ENCODE data around the gene KIF13A.

DNA sequence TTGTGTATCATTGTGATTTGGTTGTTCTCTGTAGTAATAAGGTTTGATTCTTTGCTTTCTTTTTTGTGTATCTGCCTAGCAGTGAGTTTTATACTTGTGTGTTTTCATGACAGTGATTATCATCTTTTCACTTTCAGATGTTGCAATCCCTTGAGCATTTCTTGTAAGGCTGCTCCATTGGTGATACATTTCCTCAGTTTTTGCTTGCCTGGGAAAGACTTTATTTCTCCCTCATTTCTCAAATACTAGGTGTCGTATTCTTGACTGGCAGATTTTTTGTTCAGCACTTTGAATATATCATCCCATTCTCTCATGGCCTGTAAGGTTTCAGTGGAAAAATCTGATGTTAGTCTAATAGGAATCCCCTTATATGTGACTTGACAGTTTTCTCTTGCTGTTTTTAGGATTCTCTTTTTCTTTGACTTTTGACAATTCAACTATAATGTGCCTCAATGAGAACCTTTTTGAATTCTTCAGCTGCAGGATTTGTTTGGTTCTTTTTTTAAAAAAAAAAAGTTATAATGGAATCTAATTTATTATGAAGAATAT, 249.7 kb downstream of the KIF13A start:
- no peak for TF ChIP-seq YY1 (IDR thresholded peaks at IDR 0.05)
- TF ChIP-seq, protein P1, sequence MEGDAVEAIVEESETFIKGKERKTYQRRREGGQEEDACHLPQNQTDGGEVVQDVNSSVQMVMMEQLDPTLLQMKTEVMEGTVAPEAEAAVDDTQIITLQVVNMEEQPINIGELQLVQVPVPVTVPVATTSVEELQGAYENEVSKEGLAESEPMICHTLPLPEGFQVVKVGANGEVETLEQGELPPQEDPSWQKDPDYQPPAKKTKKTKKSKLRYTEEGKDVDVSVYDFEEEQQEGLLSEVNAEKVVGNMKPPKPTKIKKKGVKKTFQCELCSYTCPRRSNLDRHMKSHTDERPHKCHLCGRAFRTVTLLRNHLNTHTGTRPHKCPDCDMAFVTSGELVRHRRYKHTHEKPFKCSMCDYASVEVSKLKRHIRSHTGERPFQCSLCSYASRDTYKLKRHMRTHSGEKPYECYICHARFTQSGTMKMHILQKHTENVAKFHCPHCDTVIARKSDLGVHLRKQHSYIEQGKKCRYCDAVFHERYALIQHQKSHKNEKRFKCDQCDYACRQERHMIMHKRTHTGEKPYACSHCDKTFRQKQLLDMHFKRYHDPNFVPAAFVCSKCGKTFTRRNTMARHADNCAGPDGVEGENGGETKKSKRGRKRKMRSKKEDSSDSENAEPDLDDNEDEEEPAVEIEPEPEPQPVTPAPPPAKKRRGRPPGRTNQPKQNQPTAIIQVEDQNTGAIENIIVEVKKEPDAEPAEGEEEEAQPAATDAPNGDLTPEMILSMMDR (IDR thresholded peaks at IDR 0.05; ENCODE audit: low read depth, low read length, missing input control) = no peak
